GM12874 (cell line): ENCODE data around the gene ACTL6B.

ENCODE experiments used
- TF ChIP-seq, protein P1 (sequence below): IDR thresholded peaks from 2 replicates; pipeline ENCODE4 v1.5.1; 2011; ENCODE audit warnings: low read depth, mild to moderate bottlenecking, control low read depth, low read length, moderate library complexity; ENCODE audit not compliant: insufficient read depth

ACTL6B gene

DNA sequence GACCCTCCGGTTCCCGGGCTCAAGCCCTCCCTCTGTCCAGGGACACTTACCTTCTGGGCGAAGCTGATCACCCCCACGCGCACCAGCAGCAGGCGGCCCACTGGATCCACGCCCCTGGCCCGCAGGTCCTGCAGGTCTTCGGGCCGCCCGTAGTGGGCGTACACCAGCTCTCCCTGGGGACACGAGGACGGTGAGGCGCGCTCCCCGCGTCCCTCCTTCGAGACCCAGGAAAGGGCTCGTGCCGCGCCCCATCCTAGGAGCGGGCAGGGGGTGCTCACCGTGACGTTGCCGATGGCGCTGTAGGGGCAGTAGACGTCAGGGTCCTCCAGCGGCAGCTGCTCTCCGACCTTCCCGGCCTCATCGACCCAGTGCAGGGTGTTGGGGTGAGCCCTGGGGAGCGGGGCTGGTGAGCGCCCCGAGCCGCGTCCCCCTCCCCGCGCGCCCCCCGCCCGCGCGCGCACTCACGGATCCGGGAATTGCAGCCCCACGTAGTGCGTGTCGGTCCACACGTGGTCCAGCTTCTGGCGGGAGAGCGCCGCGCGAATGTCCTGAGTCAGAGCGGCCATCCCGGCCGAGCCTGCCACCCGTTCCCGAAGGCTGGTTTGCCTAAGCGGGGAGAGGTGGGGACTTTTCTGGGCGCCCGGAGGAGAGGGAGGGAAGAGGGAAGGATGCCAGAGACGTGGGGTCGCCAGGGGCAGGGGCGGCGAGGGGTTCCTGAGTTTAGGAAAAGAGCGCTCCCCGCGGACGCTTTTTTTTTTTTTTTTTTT, 23.1 kb downstream of the ACTL6B start:
- TF ChIP-seq, protein P1, sequence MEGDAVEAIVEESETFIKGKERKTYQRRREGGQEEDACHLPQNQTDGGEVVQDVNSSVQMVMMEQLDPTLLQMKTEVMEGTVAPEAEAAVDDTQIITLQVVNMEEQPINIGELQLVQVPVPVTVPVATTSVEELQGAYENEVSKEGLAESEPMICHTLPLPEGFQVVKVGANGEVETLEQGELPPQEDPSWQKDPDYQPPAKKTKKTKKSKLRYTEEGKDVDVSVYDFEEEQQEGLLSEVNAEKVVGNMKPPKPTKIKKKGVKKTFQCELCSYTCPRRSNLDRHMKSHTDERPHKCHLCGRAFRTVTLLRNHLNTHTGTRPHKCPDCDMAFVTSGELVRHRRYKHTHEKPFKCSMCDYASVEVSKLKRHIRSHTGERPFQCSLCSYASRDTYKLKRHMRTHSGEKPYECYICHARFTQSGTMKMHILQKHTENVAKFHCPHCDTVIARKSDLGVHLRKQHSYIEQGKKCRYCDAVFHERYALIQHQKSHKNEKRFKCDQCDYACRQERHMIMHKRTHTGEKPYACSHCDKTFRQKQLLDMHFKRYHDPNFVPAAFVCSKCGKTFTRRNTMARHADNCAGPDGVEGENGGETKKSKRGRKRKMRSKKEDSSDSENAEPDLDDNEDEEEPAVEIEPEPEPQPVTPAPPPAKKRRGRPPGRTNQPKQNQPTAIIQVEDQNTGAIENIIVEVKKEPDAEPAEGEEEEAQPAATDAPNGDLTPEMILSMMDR, result peak; percentile 57

DNA sequence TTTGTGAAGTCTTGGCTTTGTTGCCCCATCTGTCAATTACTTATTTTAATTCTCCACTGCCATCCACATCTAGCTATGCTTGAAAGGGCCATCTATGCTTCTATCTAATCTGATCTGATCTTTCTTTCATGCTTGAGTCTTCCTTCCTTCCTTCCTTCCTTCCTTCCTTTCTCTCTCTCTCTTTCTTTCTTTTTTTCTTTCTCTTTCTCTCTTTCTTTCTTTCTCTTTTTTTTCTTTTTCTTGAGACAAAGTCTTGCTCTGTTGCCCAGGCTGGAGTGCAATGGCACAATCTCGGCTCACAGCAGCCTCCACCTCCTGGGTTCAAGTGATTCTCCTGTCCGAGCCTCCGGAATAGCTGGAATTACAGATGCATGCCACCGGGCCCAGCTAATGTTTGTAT, 26.2 kb downstream of the ACTL6B start:
- TF ChIP-seq, protein P1, result no peak

- TF ChIP-seq, protein P1, result peak; percentile 54
These were observed 27.0 kb downstream of the ACTL6B start for GRCh38 chr7:100629117-100629716.

- TF ChIP-seq, protein P1, result no peak
These were observed 29.1 kb downstream of the ACTL6B start for GRCh38 chr7:100627238-100627549.

DNA sequence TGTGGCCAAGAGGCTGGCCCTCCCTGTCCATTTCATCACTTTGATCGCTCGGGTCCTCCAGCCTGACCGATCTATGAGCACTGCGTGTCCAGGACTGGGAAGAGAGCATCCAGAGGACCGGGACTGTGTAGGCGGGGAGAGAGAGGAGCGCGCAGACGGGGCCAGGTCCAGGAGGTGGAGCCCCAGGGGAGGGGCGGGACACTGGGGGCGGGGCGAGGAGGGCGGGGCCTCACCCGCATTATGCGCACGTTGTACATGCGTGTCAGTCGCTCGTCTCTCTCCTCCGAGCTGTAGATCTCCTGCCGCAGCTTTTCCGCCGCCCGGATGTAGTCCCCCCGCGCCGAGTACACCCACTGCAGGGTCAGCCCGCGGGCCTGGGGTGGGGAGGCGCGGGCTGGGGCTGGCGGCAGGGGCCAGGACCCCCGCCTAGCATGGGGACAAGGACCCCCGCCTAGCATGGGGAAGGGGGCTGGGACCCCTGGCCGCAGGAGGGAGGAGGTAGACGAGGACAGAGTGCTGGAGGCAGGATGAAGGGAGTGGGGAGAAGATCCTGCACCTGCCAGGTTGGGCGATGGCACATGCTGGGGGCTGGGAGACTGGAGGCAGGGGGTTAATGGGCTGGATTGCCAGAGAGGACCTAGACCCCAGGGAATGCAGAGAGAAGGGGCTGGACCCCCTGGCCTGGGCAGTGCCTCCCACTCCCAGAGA, 29.6 kb downstream of the ACTL6B start:
- TF ChIP-seq, protein P1, result no peak

- TF ChIP-seq, protein P1, result no peak
These were observed 30.2 kb downstream of the ACTL6B start for GRCh38 chr7:100626055-100626454.
